Jurkat, Clone E6-1 (cell line): ENCODE measurements around the gene GPR39.

Experiments
- DNase-seq: peaks from one replicate; pipeline ENCODE4 v3.0.0-alpha.2; 2011; ENCODE audit warnings: low read depth, low spot score
- H3K4me3 ChIP-seq: 2 replicates; pipeline ENCODE4 v1.5.1; 2011; ENCODE audit warnings: mild to moderate bottlenecking, low read length, control low read depth, moderate library complexity

GPR39 gene

GRCh38 chr2:132609101-132609890 lies 192.7 kb downstream of the GPR39 start:
- no peak overlapping the region for H3K4me3 ChIP-seq
- no peak for DNase-seq

GRCh38 chr2:132611719-132612118 lies 195.1 kb downstream of the GPR39 start:
- DNase-seq: no peak
- no peak overlapping the region for H3K4me3 ChIP-seq

- no peak for DNase-seq
These were observed 198.9 kb downstream of the GPR39 start for GRCh38 chr2:132615329-132616085.

GRCh38 chr2:132617989-132618388 lies 201.4 kb downstream of the GPR39 start:
- H3K4me3 ChIP-seq: no peak overlapping the region
- no peak for DNase-seq

More at GRCh38 chr2:132615329-132616085, 198.9 kb downstream of the GPR39 start:
- no peak overlapping the region for H3K4me3 ChIP-seq

- no peak for DNase-seq
- no peak overlapping the region for H3K4me3 ChIP-seq
These were observed 202.1 kb downstream of the GPR39 start for GRCh38 chr2:132618734-132619133.

- no peak for DNase-seq
- H3K4me3 ChIP-seq: no peak overlapping the region
These were observed 203.5 kb downstream of the GPR39 start for GRCh38 chr2:132620115-132620514.

GRCh38 chr2:132621131-132621875 lies 204.7 kb downstream of the GPR39 start:
- H3K4me3 ChIP-seq: no peak overlapping the region
- no peak for DNase-seq

- no peak for DNase-seq
- H3K4me3 ChIP-seq: no peak overlapping the region
These were observed 206.7 kb downstream of the GPR39 start for GRCh38 chr2:132623096-132623839.

- H3K4me3 ChIP-seq: no peak overlapping the region
- no peak for DNase-seq
These were observed 210.9 kb downstream of the GPR39 start for GRCh38 chr2:132627536-132627935.

GRCh38 chr2:132632000-132632649 lies 215.5 kb downstream of the GPR39 start:
- DNase-seq: no peak
- no peak overlapping the region for H3K4me3 ChIP-seq

- no peak for DNase-seq
These were observed 217.0 kb downstream of the GPR39 start for GRCh38 chr2:132633635-132634034.

GRCh38 chr2:132636346-132636745 lies 219.7 kb downstream of the GPR39 start:
- DNase-seq: no peak
- no peak overlapping the region for H3K4me3 ChIP-seq

More at GRCh38 chr2:132633635-132634034, 217.0 kb downstream of the GPR39 start:
- H3K4me3 ChIP-seq: no peak overlapping the region

GRCh38 chr2:132638313-132639040 lies 221.9 kb downstream of the GPR39 start:
- DNase-seq: no peak
- no peak overlapping the region for H3K4me3 ChIP-seq

- DNase-seq: no peak
- H3K4me3 ChIP-seq: no peak overlapping the region
These were observed 223.5 kb downstream of the GPR39 start for GRCh38 chr2:132640116-132640515.

- no peak for DNase-seq
- H3K4me3 ChIP-seq: no peak overlapping the region
These were observed 225.2 kb downstream of the GPR39 start for GRCh38 chr2:132641819-132642218.

- no peak for DNase-seq
- no peak overlapping the region for H3K4me3 ChIP-seq
These were observed 225.8 kb downstream of the GPR39 start for GRCh38 chr2:132642415-132642814.

- no peak overlapping the region for H3K4me3 ChIP-seq
- no peak for DNase-seq
These were observed 228.6 kb downstream of the GPR39 start for GRCh38 chr2:132645176-132645575.
